Measurements from ENCODE around the gene SSR4.
A peak's percentile ranks its signal among the peaks of the same experiment; 100 is the strongest.

Gene SSR4

DNA sequence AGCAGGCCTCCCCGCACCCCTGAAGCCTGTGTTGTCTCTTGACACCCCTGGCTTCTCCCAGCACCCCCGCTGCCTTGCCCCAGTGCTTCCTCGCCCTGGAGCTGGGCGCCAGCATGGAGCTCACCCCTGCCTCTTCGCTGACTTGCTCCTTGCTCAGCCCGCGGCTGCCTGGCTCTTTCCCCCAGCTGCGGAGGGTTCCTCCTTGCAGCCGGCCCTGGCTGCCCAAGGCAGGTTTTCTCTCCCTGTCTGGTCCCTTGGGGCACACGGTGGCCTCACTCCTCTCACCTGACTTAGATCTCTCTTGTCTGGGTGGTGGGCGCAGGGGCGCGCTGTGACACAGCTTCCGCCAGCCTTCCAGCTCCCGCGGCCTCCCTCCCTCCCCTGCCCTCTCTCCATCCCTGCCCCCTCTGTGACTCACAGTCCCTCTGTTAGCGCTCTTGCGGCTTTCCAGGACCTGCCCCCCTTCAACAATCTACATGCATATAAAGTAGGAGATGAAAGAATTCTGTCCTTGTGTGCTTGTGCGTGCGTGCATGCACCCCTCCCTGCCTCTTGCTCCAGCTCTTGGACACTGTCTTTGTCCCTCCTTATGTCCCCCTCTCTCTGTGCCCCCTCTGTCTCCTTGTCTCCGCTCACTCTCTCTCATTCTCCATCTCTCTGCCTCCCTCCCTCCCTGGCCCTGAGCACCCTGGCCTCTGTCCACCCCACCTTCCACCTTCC, 28.2 kb upstream of the SSR4 start:
- H3K9me3 Mint-ChIP-seq: no peaks in the 10 kb centered on the region
- H3K4me3 Mint-ChIP-seq: peak overlapping the region; percentile 29
- peak; percentile 34 for ATAC-seq
- peaks cover 7% of the 10 kb centered on the region for H3K4me1 Mint-ChIP-seq
- DNase-seq (ENCODE audit: low spot score in 2 of 2): no peak
- no peak overlapping the region for H3K27ac Mint-ChIP-seq
- no peaks in the 10 kb centered on the region for H3K36me3 Mint-ChIP-seq

DNA sequence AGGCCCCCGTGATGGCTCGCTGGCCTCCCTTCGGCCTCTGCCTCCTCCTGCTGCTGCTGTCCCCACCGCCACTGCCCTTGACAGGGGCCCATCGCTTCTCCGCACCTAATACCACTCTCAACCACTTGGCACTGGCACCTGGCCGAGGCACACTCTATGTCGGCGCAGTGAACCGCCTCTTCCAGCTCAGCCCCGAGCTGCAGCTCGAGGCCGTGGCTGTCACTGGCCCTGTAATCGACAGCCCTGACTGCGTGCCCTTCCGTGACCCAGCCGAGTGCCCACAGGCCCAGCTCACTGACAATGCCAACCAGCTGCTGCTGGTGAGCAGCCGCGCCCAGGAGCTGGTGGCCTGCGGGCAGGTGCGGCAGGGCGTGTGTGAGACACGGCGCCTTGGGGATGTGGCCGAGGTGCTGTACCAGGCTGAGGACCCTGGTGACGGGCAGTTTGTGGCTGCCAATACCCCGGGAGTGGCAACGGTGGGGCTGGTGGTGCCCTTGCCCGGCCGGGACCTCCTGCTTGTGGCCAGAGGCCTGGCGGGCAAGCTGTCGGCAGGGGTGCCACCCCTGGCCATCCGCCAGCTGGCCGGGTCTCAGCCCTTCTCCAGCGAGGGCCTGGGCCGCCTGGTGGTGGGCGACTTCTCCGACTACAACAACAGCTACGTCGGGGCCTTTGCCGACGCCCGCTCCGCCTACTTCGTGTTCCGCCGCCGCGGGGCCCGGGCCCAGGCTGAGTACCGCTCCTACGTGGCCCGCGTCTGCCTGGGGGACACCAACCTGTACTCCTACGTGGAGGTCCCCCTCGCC, 27.4 kb upstream of the SSR4 start:
- ATAC-seq (no peak), DNase-seq (ENCODE audit: low spot score in 2 of 2) (no peak)
- Mint-ChIP-seq H3K4me3 (peak overlapping the region; percentile 29), H3K4me1 (peaks cover 7% of the 10 kb centered on the region), H3K36me3 (no peaks in the 10 kb centered on the region), H3K27ac (no peak overlapping the region), H3K9me3 (no peaks in the 10 kb centered on the region)

DNA sequence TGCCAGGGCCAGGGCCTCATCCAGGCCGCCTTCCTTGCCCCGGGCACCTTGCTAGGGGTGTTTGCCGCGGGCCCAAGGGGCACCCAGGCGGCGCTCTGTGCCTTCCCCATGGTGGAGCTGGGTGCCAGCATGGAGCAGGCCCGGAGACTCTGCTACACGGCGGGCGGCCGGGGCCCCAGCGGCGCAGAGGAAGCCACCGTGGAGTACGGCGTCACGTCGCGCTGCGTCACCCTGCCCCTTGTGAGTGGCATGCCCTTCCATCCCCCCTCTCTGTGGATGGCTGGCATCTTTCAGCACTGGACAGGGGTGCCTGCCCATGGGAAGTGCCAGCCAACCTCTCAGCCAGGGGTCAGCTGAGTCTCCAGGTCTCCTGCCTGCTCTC, 26.8 kb upstream of the SSR4 start:
- DNase-seq (ENCODE audit: low spot score in 2 of 2) (no peak), ATAC-seq (no peak)
- Mint-ChIP-seq H3K4me3 (no peak overlapping the region), H3K9me3 (no peaks in the 10 kb centered on the region), H3K27ac (no peak overlapping the region), H3K4me1 (peaks cover 7% of the 10 kb centered on the region), H3K36me3 (no peaks in the 10 kb centered on the region)

GRCh38 chrX:153768311-153769157, 25.9 kb upstream of the SSR4 start:
- peak overlapping the region; percentile 40 for H3K27ac Mint-ChIP-seq
- no peaks in the 10 kb centered on the region for H3K9me3 Mint-ChIP-seq
- ATAC-seq (no peak), DNase-seq (ENCODE audit: low spot score in 2 of 2) (no peak)
- no peaks in the 10 kb centered on the region for H3K36me3 Mint-ChIP-seq
- no peak overlapping the region for H3K4me3 Mint-ChIP-seq
- peaks cover 7% of the 10 kb centered on the region for H3K4me1 Mint-ChIP-seq

DNA sequence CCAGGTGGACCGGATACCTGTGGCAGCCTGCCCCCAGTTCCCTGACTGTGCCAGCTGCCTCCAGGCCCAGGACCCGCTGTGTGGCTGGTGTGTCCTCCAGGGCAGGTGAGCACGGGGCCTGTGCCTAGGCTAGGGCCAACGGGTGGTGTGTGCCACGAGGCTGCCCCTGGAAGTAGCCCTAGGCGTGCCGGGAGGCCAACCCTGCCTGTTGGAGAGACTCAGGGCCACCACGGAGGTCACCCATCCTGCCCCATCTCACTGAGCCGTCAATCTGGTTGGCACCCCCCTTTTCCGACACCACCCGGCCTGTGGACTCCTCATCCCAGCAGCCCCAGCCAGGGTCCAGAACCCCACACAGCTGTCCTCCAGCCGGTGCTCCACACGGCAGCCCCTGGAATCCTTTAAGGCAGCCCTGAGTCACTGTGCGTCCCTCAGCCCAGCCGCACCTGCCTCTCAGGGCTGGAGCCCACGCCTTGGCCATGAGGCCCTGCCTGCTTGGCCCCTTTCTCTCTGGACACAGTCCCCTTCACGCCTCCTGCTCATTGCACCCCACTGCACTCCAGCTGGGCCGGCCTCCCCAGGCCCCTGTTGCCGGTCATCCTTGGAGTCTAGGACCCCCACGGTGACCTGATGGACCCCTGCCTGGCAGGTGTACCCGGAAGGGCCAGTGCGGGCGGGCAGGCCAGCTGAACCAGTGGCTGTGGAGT, 25.2 kb upstream of the SSR4 start:
- H3K4me3 Mint-ChIP-seq: no peak overlapping the region
- no peaks in the 10 kb centered on the region for H3K36me3 Mint-ChIP-seq
- no peak for ATAC-seq
- H3K4me1 Mint-ChIP-seq: no peaks in the 10 kb centered on the region
- H3K9me3 Mint-ChIP-seq: no peaks in the 10 kb centered on the region
- H3K27ac Mint-ChIP-seq: no peak overlapping the region
- DNase-seq (ENCODE audit: low spot score in 2 of 2): no peak

GRCh38 chrX:153769865-153770600, 24.4 kb upstream of the SSR4 start:
- DNase-seq (ENCODE audit: low spot score in 2 of 2): no peak
- no peaks in the 10 kb centered on the region for H3K4me1 Mint-ChIP-seq
- no peaks in the 10 kb centered on the region for H3K9me3 Mint-ChIP-seq
- no peaks in the 10 kb centered on the region for H3K36me3 Mint-ChIP-seq
- H3K4me3 Mint-ChIP-seq: no peak overlapping the region
- no peak for ATAC-seq
- H3K27ac Mint-ChIP-seq: no peak overlapping the region

- no peaks in the 10 kb centered on the region for H3K36me3 Mint-ChIP-seq
- DNase-seq (ENCODE audit: low spot score in 2 of 2) (no peak), ATAC-seq (no peak)
- no peaks in the 10 kb centered on the region for H3K4me1 Mint-ChIP-seq
- H3K9me3 Mint-ChIP-seq: no peaks in the 10 kb centered on the region
- no peak overlapping the region for H3K27ac Mint-ChIP-seq
- no peak overlapping the region for H3K4me3 Mint-ChIP-seq
Observed at GRCh38 chrX:153770601-153771414, 23.7 kb upstream of the SSR4 start.

GRCh38 chrX:153771415-153772315, 22.8 kb upstream of the SSR4 start:
- DNase-seq (ENCODE audit: low spot score in 2 of 2) (no peak), ATAC-seq (no peak)
- Mint-ChIP-seq H3K4me3 (no peak overlapping the region), H3K9me3 (no peaks in the 10 kb centered on the region), H3K27ac (no peak overlapping the region), H3K36me3 (no peaks in the 10 kb centered on the region), H3K4me1 (no peaks in the 10 kb centered on the region)

DNA sequence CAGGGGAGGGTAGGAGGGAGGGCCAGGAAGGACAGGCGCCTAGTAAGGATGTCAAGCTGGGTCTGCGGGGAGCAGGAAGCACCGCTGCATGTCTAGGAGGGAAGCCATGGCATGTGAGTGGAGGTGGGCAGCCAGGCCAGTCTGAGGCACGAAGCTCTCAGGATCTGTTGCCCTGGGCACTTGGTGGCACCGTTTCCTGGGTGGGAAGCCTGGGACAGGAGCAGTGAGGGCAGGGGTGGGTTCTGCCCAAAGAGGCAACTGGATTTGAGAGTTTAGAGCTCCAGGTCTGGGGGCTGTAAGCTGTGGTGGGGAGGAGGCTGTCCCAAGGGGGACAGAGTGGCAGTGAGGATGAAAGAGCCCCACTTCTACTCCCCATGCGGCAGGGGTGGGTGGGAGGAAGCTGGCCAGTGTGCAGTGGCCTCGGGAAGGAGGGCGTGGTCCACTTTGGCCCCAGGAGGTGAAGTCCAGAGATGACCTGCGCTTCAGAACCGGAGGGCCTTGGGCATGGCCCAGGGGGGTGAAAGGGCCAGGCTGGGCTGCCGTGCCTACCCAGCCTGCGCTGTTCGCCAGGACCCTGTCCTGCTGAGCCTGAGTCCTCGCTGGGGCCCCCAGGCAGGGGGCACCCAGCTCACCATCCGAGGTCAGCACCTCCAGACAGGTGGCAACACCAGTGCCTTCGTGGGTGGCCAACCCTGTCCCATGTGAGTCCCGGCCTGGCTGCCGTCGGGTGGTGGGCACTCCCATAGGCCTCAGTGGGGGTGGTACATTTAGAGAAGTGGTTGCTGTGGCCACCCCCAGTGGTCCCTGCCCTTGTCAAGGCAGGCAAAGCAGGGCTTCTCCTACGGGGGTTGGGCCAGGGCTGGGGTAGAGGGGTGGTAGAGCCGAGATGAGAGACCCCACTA, 21.9 kb upstream of the SSR4 start:
- Mint-ChIP-seq H3K9me3 (no peaks in the 10 kb centered on the region), H3K27ac (no peak overlapping the region), H3K36me3 (no peaks in the 10 kb centered on the region), H3K4me3 (no peak overlapping the region), H3K4me1 (no peaks in the 10 kb centered on the region)
- DNase-seq (ENCODE audit: low spot score in 2 of 2): no peak
- no peak for ATAC-seq

GRCh38 chrX:153773218-153773611, 21.3 kb upstream of the SSR4 start:
- Mint-ChIP-seq H3K4me3 (no peak overlapping the region), H3K27ac (no peak overlapping the region), H3K36me3 (no peaks in the 10 kb centered on the region), H3K9me3 (no peaks in the 10 kb centered on the region), H3K4me1 (no peaks in the 10 kb centered on the region)
- ATAC-seq (no peak), DNase-seq (ENCODE audit: low spot score in 2 of 2) (no peak)

DNA sequence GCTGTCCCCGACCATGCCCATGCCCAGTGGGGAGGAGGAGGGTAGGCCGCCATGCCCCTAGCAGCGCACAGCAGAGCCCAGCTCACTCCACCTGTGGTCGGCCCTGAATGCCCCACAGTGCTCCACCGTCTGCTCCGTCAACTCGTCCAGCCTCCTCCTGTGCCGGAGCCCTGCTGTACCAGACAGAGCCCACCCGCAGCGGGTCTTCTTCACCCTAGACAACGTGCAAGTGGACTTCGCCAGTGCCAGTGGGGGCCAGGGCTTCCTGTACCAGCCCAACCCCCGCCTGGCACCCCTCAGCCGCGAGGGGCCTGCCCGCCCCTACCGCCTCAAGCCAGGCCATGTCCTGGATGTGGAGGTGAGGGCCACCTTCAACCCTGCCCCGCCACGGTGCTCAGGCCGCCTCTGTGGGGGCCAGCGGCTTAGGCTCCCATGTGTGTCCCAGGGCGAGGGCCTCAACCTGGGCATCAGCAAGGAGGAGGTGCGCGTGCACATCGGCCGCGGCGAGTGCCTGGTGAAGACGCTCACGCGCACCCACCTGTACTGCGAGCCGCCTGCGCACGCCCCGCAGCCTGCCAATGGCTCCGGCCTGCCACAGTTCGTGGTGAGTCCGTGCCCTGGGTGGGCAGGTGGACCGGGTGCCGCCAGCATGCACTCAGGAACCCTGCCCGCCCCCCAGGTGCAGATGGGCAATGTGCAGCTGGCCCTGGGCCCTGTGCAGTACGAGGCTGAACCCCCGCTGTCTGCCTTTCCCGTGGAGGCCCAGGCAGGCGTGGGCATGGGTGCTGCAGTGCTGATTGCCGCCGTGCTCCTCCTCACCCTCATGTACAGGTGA, 20.5 kb upstream of the SSR4 start:
- no peak overlapping the region for H3K4me3 Mint-ChIP-seq
- H3K9me3 Mint-ChIP-seq: no peaks in the 10 kb centered on the region
- ATAC-seq (no peak), DNase-seq (ENCODE audit: low spot score in 2 of 2) (no peak)
- H3K4me1 Mint-ChIP-seq: no peaks in the 10 kb centered on the region
- no peaks in the 10 kb centered on the region for H3K36me3 Mint-ChIP-seq
- no peak overlapping the region for H3K27ac Mint-ChIP-seq

Measured in stimulated activated effector memory CD8-positive, alpha-beta T cell treated with anti-CD3 and anti-CD28 coated beads, Interleukin-12 subunit alpha, Interleukin-12 subunit beta, amount 100 ng/mL, for 72 hours (primary cell).